ENCODE measurements around the gene PLD3.

GRCh38 chr19:40357640-40358039 is 9.1 kb downstream of the PLD3 start:
- TF ChIP-seq POLR2A (IDR thresholded peaks at IDR 0.05) (no peak), CTCF (IDR thresholded peaks at IDR 0.05) (no peak)

All from body of pancreas (tissue), 4 donors.